Osteoblast (primary cell): ENCODE results near the gene ZNF554. TPM values are rescaled to one million over a fixed set of nuclear protein-coding genes. Genes with fewer than 3 reads are reported as not detected.
A peak's percentile ranks its signal among the peaks of the same experiment; 100 is the strongest.

Experiments used
- DNase-seq: peaks from one replicate; pipeline ENCODE4 v3.0.0; 2011; ENCODE audit warnings: low spot score, mixed read lengths; ENCODE audit not compliant: insufficient read length; ENCODE audit errors: missing footprints
- H2AFZ ChIP-seq: 2 replicates; pipeline ENCODE4 v1.6.0; 2011; ENCODE audit warnings: mild to moderate bottlenecking, low read length
- H3K27ac ChIP-seq: 2 replicates; pipeline ENCODE4 v1.5.1; 2011; ENCODE audit warnings: mild to moderate bottlenecking, low read depth, low read length, moderate library complexity
- H3K27me3 ChIP-seq: 2 replicates; pipeline ENCODE4 v1.6.0; 2012; ENCODE audit warnings: mild to moderate bottlenecking, control low read depth, inconsistent platforms, low read length, moderate library complexity; ENCODE audit not compliant: insufficient read depth
- H3K36me3 ChIP-seq: 2 replicates; pipeline ENCODE4 v1.5.1; 2011; ENCODE audit warnings: mild to moderate bottlenecking, low read length, control low read depth, moderate library complexity; ENCODE audit not compliant: insufficient read depth
- H3K4me1 ChIP-seq: 2 replicates; pipeline ENCODE4 v1.5.1; 2011; ENCODE audit warnings: mild to moderate bottlenecking, low read length, control low read depth, moderate library complexity; ENCODE audit not compliant: insufficient read depth
- H3K4me2 ChIP-seq: 2 replicates; pipeline ENCODE4 v1.6.0; 2011; ENCODE audit warnings: mild to moderate bottlenecking, low read length; ENCODE audit not compliant: insufficient read depth
- H3K4me3 ChIP-seq: fragments of 200-600 bp; sonication (generic); 3 replicates; pipeline ENCODE4 v1.5.1; 2012; ENCODE audit warnings: mild to moderate bottlenecking, low read length, inconsistent platforms; ENCODE audit not compliant: insufficient read depth
- H3K79me2 ChIP-seq: 2 replicates; pipeline ENCODE4 v1.6.0; 2012; ENCODE audit warnings: mild to moderate bottlenecking, low read length, control low read depth, inconsistent platforms; ENCODE audit not compliant: insufficient read depth
- H3K9me3 ChIP-seq: 2 replicates; pipeline ENCODE4 v1.5.1; 2011; ENCODE audit warnings: low read depth, low read length, control low read depth
- H4K20me1 ChIP-seq: 2 replicates; pipeline ENCODE4 v1.6.0; 2012; ENCODE audit warnings: mild to moderate bottlenecking, low read length, control low read depth; ENCODE audit not compliant: insufficient read depth
- total RNA-seq: library from RNA; depleted of rRNA; stranded (reverse); fragments of >200 nt; gene quantifications from 2 replicates; pipeline ENCODE4 v1.2.3, GENCODE V29; 2012
- TF ChIP-seq, protein P1 (sequence below): IDR thresholded peaks from 2 replicates; pipeline ENCODE4 v1.5.1; 2011; ENCODE audit warnings: mild to moderate bottlenecking, low read depth, low read length, moderate library complexity; ENCODE audit errors: extremely low read depth

ZNF554 gene
- total RNA-seq, 1 donor: 5.8 TPM

DNA sequence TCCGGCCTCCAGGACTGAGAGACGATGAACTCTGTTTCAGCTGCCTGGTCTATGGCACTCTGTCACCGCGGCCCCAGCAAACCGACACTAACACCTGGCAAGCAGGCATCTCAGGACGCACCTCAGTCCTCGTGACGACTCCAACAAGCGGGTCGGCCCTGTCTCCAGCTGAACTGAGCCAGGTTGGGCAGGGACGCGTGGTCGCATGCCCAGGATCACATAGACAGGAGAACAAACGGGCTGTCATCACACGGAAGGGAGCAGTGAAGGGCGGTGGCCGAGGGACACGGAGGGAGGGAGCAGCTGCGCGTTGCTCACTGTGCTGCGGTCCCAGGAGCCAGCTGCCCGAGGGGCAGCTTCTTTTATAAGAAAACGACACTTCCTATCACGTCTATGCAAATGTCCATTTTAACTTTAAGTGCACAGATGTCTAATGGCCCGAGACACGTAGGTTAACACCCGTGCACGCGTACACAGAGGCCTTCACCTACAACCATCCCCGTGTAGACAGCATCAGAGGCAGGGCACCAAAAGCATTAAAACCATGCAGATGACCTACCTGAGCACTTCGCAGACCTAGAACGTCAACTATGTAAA is 45.5 kb upstream of the ZNF554 start:
- Histone ChIP-seq H3K4me2 (no peak overlapping the region), H3K9me3 (no peaks in the 10 kb centered on the region), H3K36me3 (peaks cover 4% of the 10 kb centered on the region), H3K27ac (no peak overlapping the region), H3K4me3 (no peak overlapping the region), H3K4me1 (peaks cover 14% of the 10 kb centered on the region), H4K20me1 (peaks cover 58% of the 10 kb centered on the region), H3K27me3 (no peaks in the 10 kb centered on the region), H2AFZ (no peak overlapping the region), H3K79me2 (peaks cover 89% of the 10 kb centered on the region)
- TF ChIP-seq, protein P1, sequence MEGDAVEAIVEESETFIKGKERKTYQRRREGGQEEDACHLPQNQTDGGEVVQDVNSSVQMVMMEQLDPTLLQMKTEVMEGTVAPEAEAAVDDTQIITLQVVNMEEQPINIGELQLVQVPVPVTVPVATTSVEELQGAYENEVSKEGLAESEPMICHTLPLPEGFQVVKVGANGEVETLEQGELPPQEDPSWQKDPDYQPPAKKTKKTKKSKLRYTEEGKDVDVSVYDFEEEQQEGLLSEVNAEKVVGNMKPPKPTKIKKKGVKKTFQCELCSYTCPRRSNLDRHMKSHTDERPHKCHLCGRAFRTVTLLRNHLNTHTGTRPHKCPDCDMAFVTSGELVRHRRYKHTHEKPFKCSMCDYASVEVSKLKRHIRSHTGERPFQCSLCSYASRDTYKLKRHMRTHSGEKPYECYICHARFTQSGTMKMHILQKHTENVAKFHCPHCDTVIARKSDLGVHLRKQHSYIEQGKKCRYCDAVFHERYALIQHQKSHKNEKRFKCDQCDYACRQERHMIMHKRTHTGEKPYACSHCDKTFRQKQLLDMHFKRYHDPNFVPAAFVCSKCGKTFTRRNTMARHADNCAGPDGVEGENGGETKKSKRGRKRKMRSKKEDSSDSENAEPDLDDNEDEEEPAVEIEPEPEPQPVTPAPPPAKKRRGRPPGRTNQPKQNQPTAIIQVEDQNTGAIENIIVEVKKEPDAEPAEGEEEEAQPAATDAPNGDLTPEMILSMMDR: no peak
- DNase-seq: no peak

DNA sequence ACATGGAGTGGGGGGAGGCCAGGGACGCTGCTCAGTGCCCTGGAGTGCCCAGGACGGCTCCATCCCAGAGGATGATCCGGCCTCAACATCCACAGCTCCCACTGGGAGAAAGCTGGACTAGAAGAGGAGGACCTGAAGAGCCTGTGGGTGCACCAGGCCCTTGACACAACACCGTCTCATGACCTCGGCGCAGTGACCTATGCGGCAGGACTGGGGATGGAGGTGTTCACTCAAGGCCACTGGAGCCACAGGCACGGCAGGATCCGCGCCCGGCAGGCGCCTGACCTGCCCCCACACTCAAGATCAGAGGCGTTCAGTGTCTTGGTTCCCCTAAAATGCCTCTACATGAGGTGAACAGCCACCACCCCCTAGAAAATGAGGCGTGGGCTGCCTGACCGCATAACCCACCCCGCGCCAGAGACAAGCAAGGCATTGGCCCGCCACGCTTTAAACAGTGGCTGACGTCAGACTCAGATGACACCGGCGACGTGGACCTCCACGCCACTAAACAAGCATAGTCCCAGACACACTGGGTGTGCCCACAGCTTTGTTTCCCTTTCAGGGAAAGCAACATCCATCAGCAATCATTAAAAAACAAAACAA is 44.6 kb upstream of the ZNF554 start:
- Histone ChIP-seq H3K4me1 (peaks cover 17% of the 10 kb centered on the region), H3K4me2 (peak overlapping the region; percentile 80), H4K20me1 (peaks cover 56% of the 10 kb centered on the region), H3K27me3 (no peaks in the 10 kb centered on the region), H3K79me2 (peaks cover 91% of the 10 kb centered on the region), H2AFZ (no peak overlapping the region), H3K36me3 (peaks cover 4% of the 10 kb centered on the region), H3K27ac (peak overlapping the region; percentile 89), H3K9me3 (no peaks in the 10 kb centered on the region), H3K4me3 (peak overlapping the region; percentile 58)
- TF ChIP-seq, protein P1: no peak
- no peak for DNase-seq

DNA sequence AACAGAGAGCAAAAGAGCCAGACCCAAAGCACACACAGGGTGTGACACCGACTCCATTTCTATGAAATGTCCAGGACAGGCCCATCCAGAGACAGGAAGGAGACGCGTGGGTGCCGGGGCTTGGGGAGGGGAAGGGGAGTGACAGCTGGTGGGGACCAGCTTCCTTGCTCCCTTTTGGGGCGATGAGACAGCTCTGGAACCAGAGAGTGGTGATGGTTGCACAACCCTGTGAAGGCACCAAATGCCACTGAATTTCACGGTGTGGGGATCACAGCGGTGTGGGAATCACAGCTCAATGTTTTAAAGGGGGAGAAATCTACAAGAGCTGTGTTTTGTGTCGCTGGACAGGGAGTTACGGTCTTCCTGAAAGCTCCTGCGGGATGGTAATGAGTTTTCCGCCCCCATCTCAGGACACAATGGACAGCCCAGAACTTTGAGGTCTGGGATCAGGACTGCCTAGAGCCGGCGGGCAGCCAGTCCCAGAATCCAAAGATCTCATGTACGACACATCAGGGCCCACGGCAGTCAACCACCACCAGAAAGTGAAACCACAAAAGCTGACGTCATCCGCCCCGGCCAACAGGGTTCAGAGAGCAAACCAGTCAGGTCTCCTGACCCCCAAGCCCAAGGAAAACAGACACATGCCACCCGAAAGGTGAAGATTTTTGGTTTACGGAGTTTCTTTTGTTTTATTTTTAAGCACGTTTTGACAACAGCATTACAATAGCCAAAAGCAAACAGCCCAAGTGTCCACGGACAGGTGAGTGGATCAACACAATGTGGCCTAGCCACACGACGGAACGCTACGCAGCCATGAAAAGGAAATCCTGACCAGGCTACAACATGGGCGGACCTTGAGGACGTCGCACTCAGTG is 43.9 kb upstream of the ZNF554 start:
- peak overlapping the region; percentile 58 for H3K4me3 ChIP-seq
- peaks cover 57% of the 10 kb centered on the region for H4K20me1 ChIP-seq
- H3K36me3 ChIP-seq: peaks cover 4% of the 10 kb centered on the region
- peak; percentile 97 for DNase-seq
- peaks cover 91% of the 10 kb centered on the region for H3K79me2 ChIP-seq
- peaks cover 17% of the 10 kb centered on the region for H3K4me1 ChIP-seq
- no peaks in the 10 kb centered on the region for H3K27me3 ChIP-seq
- TF ChIP-seq, protein P1: no peak
- peak overlapping the region; percentile 89 for H3K27ac ChIP-seq
- no peaks in the 10 kb centered on the region for H3K9me3 ChIP-seq
- peak overlapping the region; percentile 77 for H2AFZ ChIP-seq
- H3K4me2 ChIP-seq: peak overlapping the region; percentile 80
